Stimulated activated CD4-positive, alpha-beta T cell treated with anti-CD3 and anti-CD28 coated beads, TNF-alpha, amount 100 ng/mL, for 1 hour (primary cell): ENCODE data around the gene IP6K2.

ENCODE experiments used
- DNase-seq, 3 donors: peaks; one replicate each; pipeline ENCODE4 v3.0.0-alpha.2; 2020; ENCODE audit warnings: low read depth in 3 of 3, low spot score in 1 of 3

IP6K2 gene

DNA sequence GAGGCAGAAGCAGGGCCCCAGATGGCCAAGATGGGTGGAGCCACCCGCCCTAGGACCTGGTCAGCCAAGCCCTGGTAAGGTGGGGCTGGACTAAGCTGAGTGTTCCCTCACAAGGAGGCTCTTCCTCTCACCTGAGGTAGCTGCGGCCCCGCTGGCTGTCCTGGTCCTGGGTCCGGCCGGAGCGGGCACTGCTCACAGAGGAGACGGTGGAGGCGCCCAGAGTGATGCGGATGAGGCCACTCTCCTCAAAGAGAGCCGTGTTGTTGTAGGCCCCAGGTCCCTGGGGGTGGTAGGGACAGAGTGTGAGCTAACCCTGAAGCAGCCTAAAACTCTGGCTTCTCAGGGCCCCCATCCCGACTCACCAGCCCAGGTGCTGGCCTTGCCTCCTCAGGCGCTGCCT, 74.4 kb downstream of the IP6K2 start:
- no peak for DNase-seq

DNA sequence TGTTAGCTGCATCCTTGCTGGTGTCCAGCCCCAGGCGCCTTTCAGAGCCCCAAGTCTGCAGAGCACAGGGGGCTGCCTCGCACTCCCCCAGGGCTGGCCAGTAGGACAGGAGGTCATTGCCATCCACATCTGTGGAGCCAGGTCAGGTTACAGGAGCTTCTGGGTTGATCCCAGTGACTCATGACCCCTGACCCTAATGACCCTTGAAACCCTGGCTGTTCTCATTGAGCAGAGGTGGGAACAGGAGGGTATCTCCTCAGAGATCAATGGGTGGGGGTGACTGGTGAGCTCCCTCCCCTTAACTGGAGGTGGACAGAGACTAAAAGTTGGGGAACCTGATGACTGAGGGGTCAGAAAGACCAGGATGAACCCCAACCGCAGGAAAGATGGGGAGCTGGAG, 75.6 kb downstream of the IP6K2 start:
- no peak for DNase-seq

DNA sequence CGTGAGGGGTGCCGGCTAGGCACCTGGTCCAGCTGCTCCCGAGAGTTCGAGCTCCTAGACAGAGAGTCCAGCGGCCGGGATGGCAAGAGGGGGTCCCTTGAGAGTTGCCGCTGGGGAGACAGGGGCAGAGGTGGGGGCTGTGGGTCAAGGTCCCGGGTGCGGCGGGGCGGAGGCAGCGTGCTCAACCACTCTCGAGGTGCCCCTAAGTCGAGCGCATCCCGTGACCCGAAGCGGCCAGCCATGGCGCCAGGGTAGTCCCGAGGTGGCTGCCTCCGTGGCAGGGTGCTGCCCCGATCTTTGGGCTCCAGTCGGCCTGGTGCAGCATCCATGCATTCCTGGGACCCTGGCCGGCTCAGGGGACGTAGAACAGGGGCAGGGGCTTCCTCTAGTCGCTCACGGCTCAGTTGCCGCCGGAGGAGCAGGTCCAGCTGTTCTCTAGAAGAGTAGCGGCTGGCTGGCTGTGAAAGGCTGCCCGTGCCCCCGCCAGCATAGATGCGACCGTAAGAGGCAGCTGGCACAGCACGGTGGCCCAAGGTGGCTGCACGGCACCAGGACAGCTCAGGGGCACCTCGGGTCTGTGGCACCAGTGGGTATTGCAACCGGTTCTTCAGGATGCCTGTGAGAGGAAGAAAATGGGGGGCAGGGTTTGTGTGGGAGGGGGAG, 76.9 kb downstream of the IP6K2 start:
- no peak for DNase-seq
